Measurements from ENCODE around the gene ADCY10.

DNA sequence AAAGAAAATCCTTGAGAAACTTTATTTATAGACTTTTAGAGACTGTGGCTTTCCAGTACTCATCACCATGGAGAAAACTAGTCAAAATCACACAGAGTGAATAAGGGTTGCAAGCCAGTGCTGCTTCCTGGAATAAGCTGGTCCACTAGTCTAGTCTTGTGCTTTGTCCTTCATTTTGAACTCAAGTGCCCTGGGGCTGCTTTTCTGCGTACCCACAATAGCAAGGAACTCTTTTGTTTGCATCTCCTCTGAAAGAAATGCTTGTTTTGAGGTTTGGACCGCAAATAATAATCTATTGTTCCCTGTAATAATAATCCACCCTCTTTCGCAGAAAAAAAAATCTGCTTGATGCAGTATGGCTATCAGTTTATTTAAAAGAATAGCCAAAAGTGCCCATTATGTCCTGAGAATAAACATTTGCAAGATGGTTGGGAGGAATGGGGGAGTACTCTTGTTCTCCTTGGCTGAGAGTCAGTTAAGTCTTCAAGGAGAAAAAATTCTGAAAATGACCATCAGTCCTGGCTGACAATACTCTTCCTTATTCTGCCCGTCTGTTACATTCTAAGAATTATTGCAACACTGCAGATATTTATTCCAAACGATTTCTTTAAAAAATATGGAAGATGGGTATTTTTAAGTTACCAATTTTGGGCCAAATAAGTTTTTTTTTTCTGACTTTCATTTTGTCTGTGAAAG, 150.3 kb downstream of the ADCY10 start:
- TF ChIP-seq, protein P1, sequence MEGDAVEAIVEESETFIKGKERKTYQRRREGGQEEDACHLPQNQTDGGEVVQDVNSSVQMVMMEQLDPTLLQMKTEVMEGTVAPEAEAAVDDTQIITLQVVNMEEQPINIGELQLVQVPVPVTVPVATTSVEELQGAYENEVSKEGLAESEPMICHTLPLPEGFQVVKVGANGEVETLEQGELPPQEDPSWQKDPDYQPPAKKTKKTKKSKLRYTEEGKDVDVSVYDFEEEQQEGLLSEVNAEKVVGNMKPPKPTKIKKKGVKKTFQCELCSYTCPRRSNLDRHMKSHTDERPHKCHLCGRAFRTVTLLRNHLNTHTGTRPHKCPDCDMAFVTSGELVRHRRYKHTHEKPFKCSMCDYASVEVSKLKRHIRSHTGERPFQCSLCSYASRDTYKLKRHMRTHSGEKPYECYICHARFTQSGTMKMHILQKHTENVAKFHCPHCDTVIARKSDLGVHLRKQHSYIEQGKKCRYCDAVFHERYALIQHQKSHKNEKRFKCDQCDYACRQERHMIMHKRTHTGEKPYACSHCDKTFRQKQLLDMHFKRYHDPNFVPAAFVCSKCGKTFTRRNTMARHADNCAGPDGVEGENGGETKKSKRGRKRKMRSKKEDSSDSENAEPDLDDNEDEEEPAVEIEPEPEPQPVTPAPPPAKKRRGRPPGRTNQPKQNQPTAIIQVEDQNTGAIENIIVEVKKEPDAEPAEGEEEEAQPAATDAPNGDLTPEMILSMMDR (IDR thresholded peaks at IDR 0.05), result no peak
- no peak for TF ChIP-seq POLR2AphosphoS5 (IDR thresholded peaks at IDR 0.05)
